ELR (cell line): Measurements from ENCODE around the gene P4HB.

ENCODE experiments used
- DNase-seq: peaks from one replicate; pipeline ENCODE4 v3.0.0-alpha.2; 2015; ENCODE audit warnings: low read depth

P4HB gene

GRCh38 chr17:81859906-81860755 lies at the start of gene P4HB:
Gene P4HB (minus strand): TSS chr17:81860535. CDS start chr17:81860471, 64 bp downstream.
- DNase-seq = peak; percentile 45

- DNase-seq = no peak
These were observed 48.9 kb upstream of the P4HB start for GRCh38 chr17:81909231-81909630.

DNA sequence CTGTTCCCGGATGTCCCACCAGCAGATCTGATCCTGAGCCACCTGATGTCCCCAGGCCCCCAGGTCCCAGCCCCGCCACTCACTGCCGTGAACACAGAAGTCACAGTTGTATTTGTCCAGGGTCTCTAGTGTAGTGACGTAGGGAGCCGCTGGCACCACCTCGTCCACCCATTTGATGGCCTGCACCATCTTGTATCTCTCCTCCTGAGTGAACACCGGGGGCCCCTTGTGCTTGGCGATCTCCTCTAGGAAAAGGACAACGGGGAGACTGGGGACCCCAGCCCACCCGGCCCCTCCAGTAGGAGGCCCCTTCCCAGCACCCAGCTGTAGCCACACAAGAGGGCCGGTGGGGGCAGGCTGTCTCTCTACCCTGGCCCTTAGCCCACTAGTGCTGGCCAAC lies 48.5 kb upstream of the P4HB start:
- DNase-seq = no peak

- DNase-seq = no peak
These were observed 47.1 kb upstream of the P4HB start for GRCh38 chr17:81907219-81908145.

DNA sequence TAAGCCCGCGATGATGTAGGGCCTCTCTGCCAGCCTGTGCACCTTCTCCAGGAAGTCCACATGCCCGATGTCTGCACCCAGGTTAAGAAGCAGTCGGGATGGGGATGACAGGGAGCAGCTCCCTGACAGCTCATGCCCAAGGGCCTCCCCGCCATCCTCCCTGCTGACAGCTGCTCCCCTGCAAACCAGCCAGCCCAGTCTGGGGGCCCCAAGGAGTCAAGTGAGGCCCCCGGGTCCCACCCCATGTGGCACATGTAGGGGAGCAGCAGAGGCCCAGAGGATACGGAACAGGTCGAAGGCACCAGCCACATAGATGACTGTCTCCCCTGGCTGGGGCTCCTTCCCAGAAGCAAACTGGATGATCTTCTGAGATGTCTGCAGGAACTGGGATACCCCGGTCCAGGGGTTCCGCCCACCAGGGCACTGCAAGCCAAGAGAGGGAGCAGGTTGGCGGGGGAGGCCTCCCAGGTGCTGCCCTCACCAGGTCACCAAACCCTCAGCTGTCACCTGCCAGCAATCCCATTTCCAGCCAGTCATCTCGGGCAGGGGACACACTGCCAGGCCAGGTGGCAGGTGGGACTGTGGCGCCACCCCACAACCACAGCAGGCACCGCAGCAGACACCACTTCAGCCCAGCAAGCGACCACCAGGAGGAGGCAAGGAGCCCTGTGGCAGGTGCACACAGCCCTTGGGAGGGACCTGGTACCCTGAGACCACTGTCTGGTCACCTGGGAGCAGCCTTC lies 46.3 kb upstream of the P4HB start:
- DNase-seq = no peak

- DNase-seq = no peak
These were observed 45.7 kb upstream of the P4HB start for GRCh38 chr17:81905993-81906392.

GRCh38 chr17:81905424-81905875 lies 45.1 kb upstream of the P4HB start:
- DNase-seq = no peak

DNA sequence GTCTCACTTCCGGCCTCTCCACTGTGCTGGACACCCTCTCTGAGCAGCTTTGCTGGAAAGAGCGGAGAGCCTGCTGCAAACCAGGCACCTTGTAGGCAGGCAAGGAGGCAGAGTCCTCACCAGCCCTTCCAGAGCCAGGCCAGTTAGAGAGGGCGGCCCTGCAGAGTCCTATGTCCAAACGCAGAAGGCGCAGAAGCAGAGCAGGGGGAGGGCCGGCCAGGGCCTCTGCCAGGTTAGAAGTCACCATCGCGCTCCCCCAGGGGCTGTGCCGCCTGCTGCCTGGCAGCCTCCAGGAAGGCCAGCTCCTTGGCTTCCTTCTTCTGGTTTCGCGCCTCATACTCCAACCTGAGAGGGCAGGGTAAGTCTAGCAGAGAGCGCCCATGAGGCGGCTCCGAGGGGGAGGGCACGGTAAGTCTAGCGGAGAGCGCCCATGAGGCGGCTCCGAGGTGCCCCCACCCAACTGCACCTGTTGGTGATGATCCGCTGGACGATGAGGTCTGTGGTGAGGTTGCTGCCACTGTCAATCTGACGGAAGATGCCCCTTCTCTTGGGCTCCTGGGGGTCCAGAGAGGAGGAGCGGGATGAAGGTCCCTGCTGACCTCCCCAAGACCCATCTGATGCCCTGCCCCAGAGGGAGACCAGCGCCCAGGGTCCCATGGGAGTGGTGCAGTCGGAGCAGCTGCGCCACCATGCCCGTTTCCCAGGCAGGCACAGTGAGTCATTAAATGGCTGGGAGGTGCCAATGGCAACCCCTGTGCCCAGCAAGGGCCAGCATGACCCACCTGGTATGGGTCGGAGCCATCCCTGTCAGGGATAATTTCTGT lies 44.5 kb upstream of the P4HB start:
- DNase-seq = no peak

DNA sequence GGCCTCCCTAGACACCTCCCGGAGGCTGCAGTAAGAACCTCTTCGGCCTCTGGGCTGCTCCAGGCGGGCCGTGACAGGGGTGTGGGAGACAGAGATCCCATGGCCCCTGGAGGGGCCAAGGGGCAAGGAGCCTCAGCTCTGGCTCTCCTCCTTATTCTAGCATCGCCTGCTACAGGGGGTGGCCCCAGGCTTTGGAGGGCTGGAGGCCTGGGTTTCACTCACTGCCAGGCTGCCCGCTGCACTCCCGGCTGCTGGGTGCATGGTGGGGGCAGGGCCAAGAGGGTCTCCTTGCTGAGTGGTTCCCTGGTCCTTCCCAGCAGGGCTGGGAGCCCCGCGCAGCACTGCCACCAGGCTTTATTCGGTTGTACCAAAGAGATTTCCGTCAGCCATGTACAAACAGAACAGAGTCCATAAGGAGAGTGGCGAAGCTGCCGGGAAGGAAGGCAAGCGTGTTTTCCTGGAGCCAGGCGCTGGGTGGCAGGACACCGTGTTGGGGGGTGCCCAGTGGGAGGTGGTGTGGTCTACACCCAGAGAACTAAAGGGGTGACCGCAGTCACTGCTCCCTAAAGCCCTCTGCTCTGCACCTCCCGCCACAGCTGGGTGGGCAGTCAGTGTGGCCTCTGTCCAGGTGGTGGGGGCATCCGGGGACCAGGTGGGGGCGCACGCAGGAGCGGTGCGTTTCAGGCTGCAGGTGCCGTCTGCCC lies 43.7 kb upstream of the P4HB start:
- no peak for DNase-seq

DNA sequence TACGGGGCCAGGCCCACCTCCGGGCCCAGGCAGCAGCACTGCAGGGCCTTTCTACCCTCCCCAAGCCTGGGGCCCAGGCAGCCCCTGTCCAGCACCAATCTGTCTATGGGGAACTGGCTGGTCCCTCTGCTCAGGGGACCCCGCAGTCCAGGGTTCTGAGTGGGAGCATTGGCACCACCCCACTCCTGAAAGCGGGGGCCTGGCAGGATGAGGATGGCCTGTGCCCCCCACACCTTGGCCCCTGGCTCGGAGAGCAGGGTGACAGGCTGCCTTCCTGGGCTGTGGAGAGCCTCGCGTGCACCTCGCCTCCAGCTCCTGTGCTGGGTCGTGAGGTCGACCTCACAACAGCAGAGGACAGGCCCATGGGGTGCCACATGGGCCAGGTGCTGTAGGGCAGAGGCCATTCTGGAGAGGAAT lies 43.1 kb upstream of the P4HB start:
- no peak for DNase-seq

DNA sequence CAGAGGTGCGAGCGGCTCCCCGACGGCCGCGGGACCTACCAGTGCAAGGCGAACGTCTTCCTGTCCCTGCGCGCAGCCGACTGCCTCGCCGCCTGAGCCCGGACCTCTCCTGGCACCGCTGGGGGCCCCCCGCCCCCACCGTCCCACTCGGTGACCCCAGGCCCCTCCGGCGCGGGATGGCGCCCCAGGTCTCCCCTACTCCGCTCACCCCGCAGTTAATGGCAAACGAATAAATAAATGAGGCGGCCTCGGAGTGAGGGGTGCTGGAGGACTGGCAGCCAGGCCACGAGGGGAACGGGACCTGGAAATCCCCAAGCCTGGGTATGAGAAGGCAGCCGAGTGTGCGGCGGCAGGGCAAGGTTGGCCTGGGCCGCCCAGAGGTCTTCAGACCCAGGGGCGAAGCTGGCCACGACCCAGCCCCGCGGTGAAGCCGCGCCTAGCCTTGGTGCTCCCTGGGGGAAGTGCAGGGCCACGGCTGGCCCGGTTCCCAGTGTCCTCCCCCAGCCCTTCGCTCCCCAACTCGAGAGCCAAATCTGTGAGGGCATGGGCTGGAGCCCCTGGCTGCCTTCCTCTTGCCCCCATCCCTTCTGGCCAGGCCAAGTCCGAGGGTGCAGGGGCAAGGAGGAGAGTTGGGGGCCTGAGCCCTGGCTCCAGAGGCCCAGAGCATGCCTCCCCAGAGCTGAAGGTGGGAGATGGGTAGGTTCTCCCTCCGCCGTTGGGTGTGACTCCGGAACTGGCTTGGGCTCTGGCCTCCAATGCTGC lies 42.5 kb upstream of the P4HB start:
- DNase-seq = no peak

DNA sequence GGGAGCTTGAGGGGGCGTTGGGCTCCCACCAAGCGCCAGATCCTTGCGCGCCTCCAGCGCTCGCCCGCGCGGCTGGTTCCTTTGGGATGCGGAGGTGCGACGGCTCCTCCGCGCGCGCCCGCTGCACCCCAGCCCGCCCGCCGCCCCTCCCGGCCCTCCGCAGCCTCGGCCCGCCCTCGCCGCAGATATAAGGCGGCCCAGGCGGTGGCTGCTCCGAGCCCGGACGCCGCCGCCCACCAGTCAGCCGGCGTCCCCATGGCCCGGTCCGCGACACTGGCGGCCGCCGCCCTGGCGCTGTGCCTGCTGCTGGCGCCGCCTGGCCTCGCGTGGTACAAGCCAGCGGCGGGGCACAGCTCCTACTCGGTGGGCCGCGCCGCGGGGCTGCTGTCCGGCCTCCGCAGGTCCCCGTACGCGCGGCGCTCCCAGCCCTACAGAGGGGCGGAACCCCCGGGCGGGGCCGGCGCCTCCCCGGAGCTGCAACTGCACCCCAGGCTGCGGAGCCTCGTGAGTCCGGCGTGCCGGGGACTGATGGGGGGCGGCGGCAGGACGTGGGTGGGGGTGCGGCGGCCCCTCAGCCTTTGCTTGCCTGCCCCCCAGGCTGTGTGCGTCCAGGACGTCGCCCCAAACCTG lies 41.8 kb upstream of the P4HB start, which contains the start of gene NPB:
Gene NPB, plus strand, starts transcription at position 216 of the 630 bp plus-strand sequence. Its CDS starts 40 bp downstream, at position 256.
- no peak for DNase-seq

- no peak for DNase-seq
These were observed 41.1 kb upstream of the P4HB start for GRCh38 chr17:81901167-81902022.

GRCh38 chr17:81900181-81900820 lies 40.0 kb upstream of the P4HB start:
- peak; percentile 23 for DNase-seq

- DNase-seq = no peak
These were observed 39.3 kb upstream of the P4HB start for GRCh38 chr17:81899514-81900166.

- DNase-seq = no peak
These were observed 38.5 kb upstream of the P4HB start for GRCh38 chr17:81898885-81899284.
